ENCODE measurements around the gene RXFP1. TPM values are rescaled to one million over a fixed set of nuclear protein-coding genes. Genes with fewer than 3 reads are reported as not detected.

The RXFP1 gene
- total RNA-seq, 1 experiment from 2014 or later: not detected

GRCh38 chr4:158588285-158588684, 66.6 kb downstream of the RXFP1 start:
- BruUV-seq (replicated peaks): no TSS peak

GRCh38 chr4:158588777-158589176, 67.1 kb downstream of the RXFP1 start:
- POLR2A ChIA-PET: no interaction called here
- H3K27me3 ChIP-seq (ENCODE audit: control insufficient read depth, insufficient read depth, low read length): no peaks in the 10 kb centered on the region
- ATAC-seq (no peak), DNase-seq (ENCODE audit: low read depth, low spot score) (no peak)
- intact Hi-C loops (cut with micrococcal nuclease; ENCODE audit: unreplicated experiment): no loop called here
- no peaks in the 10 kb centered on the region for H3K4me1 ChIP-seq (ENCODE audit: control insufficient read depth, insufficient read depth, low read length)
- H3K27ac ChIP-seq (ENCODE audit: low read length): no peak overlapping the region
- no peak overlapping the region for H3K4me3 ChIP-seq (ENCODE audit: low read depth in 2 of 2, low read length in 2 of 2)
- in situ Hi-C loops (cut with HindIII; ENCODE audit: low pct_unique_long_range_greater_than_20kb, low sequenced_read_pairs): no loop called here
- CTCF ChIA-PET: no interaction called here
- no peak for TF ChIP-seq REST (IDR thresholded peaks at IDR 0.05; ENCODE audit: insufficient read depth in 1 of 2, low read depth in 2 of 2, low read length in 1 of 2)
- TF ChIP-seq SIN3A (IDR thresholded peaks at IDR 0.05; ENCODE audit: borderline replicate concordance, insufficient read depth, low read depth, low read length): no peak
- TF ChIP-seq POLR2AphosphoS5 (IDR thresholded peaks at IDR 0.05; ENCODE audit: low read depth, low read length): no peak
- no peak for TF ChIP-seq TCF7L2 (IDR thresholded peaks at IDR 0.05; ENCODE audit: low read depth, low read length)
- TF ChIP-seq CTCF (IDR thresholded peaks at IDR 0.05): no peak
- BruUV-seq (replicated peaks): no TSS peak
- no peaks in the 10 kb centered on the region for H3K36me3 ChIP-seq (ENCODE audit: control insufficient read depth, insufficient read depth, low read length)
- H3K9me3 ChIP-seq (ENCODE audit: control insufficient read depth, insufficient read depth, low read depth, low read length): no peaks in the 10 kb centered on the region

More at GRCh38 chr4:158588285-158588684, 66.6 kb downstream of the RXFP1 start:
- Histone ChIP-seq H3K27me3 (ENCODE audit: control insufficient read depth, insufficient read depth, low read length) (no peaks in the 10 kb centered on the region), H3K4me1 (ENCODE audit: control insufficient read depth, insufficient read depth, low read length) (no peaks in the 10 kb centered on the region), H3K27ac (ENCODE audit: low read length) (no peak overlapping the region), H3K36me3 (ENCODE audit: control insufficient read depth, insufficient read depth, low read length) (no peaks in the 10 kb centered on the region), H3K4me3 (ENCODE audit: low read depth in 2 of 2, low read length in 2 of 2) (no peak overlapping the region), H3K9me3 (ENCODE audit: control insufficient read depth, insufficient read depth, low read depth, low read length) (no peaks in the 10 kb centered on the region)
- ATAC-seq (no peak), DNase-seq (ENCODE audit: low read depth, low spot score) (no peak)
- intact Hi-C loops (cut with micrococcal nuclease; ENCODE audit: unreplicated experiment): no loop called here
- TF ChIP-seq TCF7L2 (IDR thresholded peaks at IDR 0.05; ENCODE audit: low read depth, low read length) (no peak), SIN3A (IDR thresholded peaks at IDR 0.05; ENCODE audit: borderline replicate concordance, insufficient read depth, low read depth, low read length) (no peak), CTCF (IDR thresholded peaks at IDR 0.05) (no peak), REST (IDR thresholded peaks at IDR 0.05; ENCODE audit: insufficient read depth in 1 of 2, low read depth in 2 of 2, low read length in 1 of 2) (no peak), POLR2AphosphoS5 (IDR thresholded peaks at IDR 0.05; ENCODE audit: low read depth, low read length) (no peak)
- POLR2A ChIA-PET: no interaction called here
- CTCF ChIA-PET: no interaction called here
- in situ Hi-C loops (cut with HindIII; ENCODE audit: low pct_unique_long_range_greater_than_20kb, low sequenced_read_pairs): no loop called here
